CD14-positive monocyte (primary cell): ENCODE results near the gene GIPC3. TPM values are rescaled to one million over a fixed set of nuclear protein-coding genes. Genes with fewer than 3 reads are reported as not detected.
A peak's percentile ranks its signal among the peaks of the same experiment; 100 is the strongest.

Source experiments
- DNase-seq, 3 donors: peaks; one replicate each; pipeline ENCODE4 v3.0.0-alpha.2; 2011 to 2022
- H2AFZ ChIP-seq: 2 replicates; pipeline ENCODE4 v1.6.0; 2012; ENCODE audit warnings: mild to moderate bottlenecking, low read depth, low read length, inconsistent platforms; ENCODE audit not compliant: insufficient read depth, poor library complexity, severe bottlenecking
- H3K27ac ChIP-seq, 2 donors: 1 replicate in 1 of 2; 2 replicates in 1 of 2; pipeline ENCODE4 v1.5.1; 2012 to 2013; ENCODE audit warnings: low read length in 2 of 2, control low read depth in 1 of 2, inconsistent platforms in 1 of 2, low read depth in 1 of 2, mild to moderate bottlenecking in 1 of 2
- H3K27me3 ChIP-seq, 2 donors: one replicate each; pipeline versions ENCODE4 v1.6.0 to v1.6.1; 2011 to 2013; ENCODE audit warnings: low read length in 2 of 2; ENCODE audit not compliant: control insufficient read depth in 2 of 2, insufficient read depth in 2 of 2
- H3K36me3 ChIP-seq, 2 donors: replicated peaks in 1 of 2; 1 replicate in 1 of 2; 2 replicates in 1 of 2; pipeline versions ENCODE4 v1.5.1 to v1.6.1; 2012 to 2013; ENCODE audit warnings: low read length in 2 of 2, control low read depth in 1 of 2, inconsistent platforms in 1 of 2, mild to moderate bottlenecking in 1 of 2; ENCODE audit not compliant: insufficient read depth in 2 of 2, control insufficient read depth in 1 of 2
- H3K4me1 ChIP-seq, 2 donors: 1 replicate in 1 of 2; 2 replicates in 1 of 2; pipeline versions ENCODE4 v1.5.1 to v1.6.1; 2012 to 2013; ENCODE audit warnings: low read length in 2 of 2, control low read depth in 1 of 2, inconsistent platforms in 1 of 2, mild to moderate bottlenecking in 1 of 2, moderate library complexity in 1 of 2; ENCODE audit not compliant: insufficient read depth in 2 of 2, control insufficient read depth in 1 of 2
- H3K4me2 ChIP-seq: replicated peaks from 2 replicates; pipeline ENCODE3; 2012; ENCODE audit warnings: low read length, moderate library complexity, mild to moderate bottlenecking; ENCODE audit not compliant: poor library complexity, severe bottlenecking; ENCODE audit errors: extremely low read depth
- H3K4me3 ChIP-seq, 3 experiments: fragments of 200-600 bp in 1 of 3; sonication (generic) in 1 of 3; replicated peaks in 1 of 3; 1 replicate in 2 of 3; 2 replicates in 1 of 3; pipeline ENCODE4 v1.5.1; 2011 to 2013; ENCODE audit warnings: low read length in 3 of 3, mild to moderate bottlenecking in 3 of 3, control low read depth in 2 of 3, low read depth in 2 of 3, inconsistent platforms in 1 of 3, moderate library complexity in 1 of 3
- H3K79me2 ChIP-seq: 2 replicates; pipeline ENCODE4 v1.6.0; 2012; ENCODE audit warnings: mild to moderate bottlenecking, control low read depth, inconsistent platforms, low read length, moderate library complexity; ENCODE audit not compliant: insufficient read depth
- H3K9ac ChIP-seq: 2 replicates; pipeline ENCODE4 v1.6.0; 2017; ENCODE audit warnings: low read length, mild to moderate bottlenecking; ENCODE audit not compliant: insufficient read depth, poor library complexity, severe bottlenecking
- H3K9me3 ChIP-seq, 2 donors: replicated peaks in 1 of 2; 1 replicate in 1 of 2; 2 replicates in 1 of 2; pipeline versions ENCODE4 v1.5.1 to v1.6.1; 2012 to 2013; ENCODE audit warnings: low read length in 2 of 2, control low read depth in 1 of 2; ENCODE audit not compliant: control insufficient read depth in 1 of 2, insufficient read depth in 1 of 2
- H4K20me1 ChIP-seq: 2 replicates; pipeline ENCODE4 v1.6.0; 2012; ENCODE audit warnings: mild to moderate bottlenecking, low read length, control low read depth, moderate library complexity; ENCODE audit not compliant: insufficient read depth
- H3K27ac Mint-ChIP-seq, 7 donors: one replicate each; pipeline ENCODE4 v1.8.0; 2020; ENCODE audit warnings: mild to moderate bottlenecking in 7 of 7, mixed read lengths in 7 of 7, moderate library complexity in 6 of 7, inconsistent platforms in 2 of 7
- H3K27me3 Mint-ChIP-seq, 3 donors: one replicate each; pipeline ENCODE4 v1.8.0; 2021 to 2022; ENCODE audit warnings: low read depth in 3 of 3, mild to moderate bottlenecking in 3 of 3, mixed read lengths in 3 of 3, moderate library complexity in 3 of 3, inconsistent platforms in 1 of 3
- H3K36me3 Mint-ChIP-seq, 2 donors: one replicate each; pipeline ENCODE4 v1.8.0; 2020; ENCODE audit warnings: mixed read lengths in 2 of 2, inconsistent platforms in 1 of 2, mild to moderate bottlenecking in 1 of 2
- H3K4me1 Mint-ChIP-seq: one replicate; pipeline ENCODE4 v1.8.0; 2020; ENCODE audit warnings: mild to moderate bottlenecking, mixed read lengths
- H3K4me3 Mint-ChIP-seq, 2 donors: one replicate each; pipeline ENCODE4 v1.8.0; 2020; ENCODE audit warnings: mild to moderate bottlenecking in 2 of 2, mixed read lengths in 2 of 2, moderate library complexity in 1 of 2
- H3K9me3 Mint-ChIP-seq, 7 donors: one replicate each; pipeline ENCODE4 v1.8.0; 2020 to 2022; ENCODE audit warnings: mixed read lengths in 7 of 7, mild to moderate bottlenecking in 6 of 7, moderate library complexity in 6 of 7, inconsistent platforms in 2 of 7
- WGBS: methylation state at CpG from one replicate; pipeline ENCODE4 v1.1.5; 2013; ENCODE audit warnings: missing lambda C conversion rate; ENCODE audit not compliant: insufficient coverage; 5-methylcytosine and 5-hydroxymethylcytosine counted together
- intact Hi-C, 2 donors: fragments of 100-400 bp; cut with micrococcal nuclease; formaldehyde crosslinking; loops; one replicate each; pipeline versions ENCODE4 v1.15.0 to v1.15.1; 2023
- polyA plus RNA-seq, 3 donors: library from polyadenylated mRNA; depleted of rRNA in 1 of 3; unstranded in 2 of 3; stranded (reverse) in 1 of 3; fragments of 300-500 nt in 2 of 3; fragments of >200 nt in 1 of 3; fragmentation: Illumina TruSeq in 2 of 3; gene quantifications; 1 replicate in 2 of 3; 2 replicates in 1 of 3; pipeline ENCODE4 v1.2.3, GENCODE V29; 2012 to 2021
- TF ChIP-seq, protein P1 (sequence below): fragments of 200-600 bp; IDR thresholded peaks from one replicate; pipeline ENCODE4 v1.8.0; 2022; ENCODE audit warnings: antibody characterized with exemption, mild to moderate bottlenecking

The GIPC3 gene
- polyA plus RNA-seq, 3 donors: 0.03 TPM; not detected in 2

- Mint-ChIP-seq H3K27ac (peak overlapping the region in 2 of 7 donors; percentile 2 to 27), H3K36me3 (peaks cover 35 to 60% of the 10 kb centered on the region in 2 donors), H3K4me3 (no peak overlapping the region), H3K27me3 (no peaks in the 10 kb centered on the region), H3K4me1 (peaks cover 10% of the 10 kb centered on the region), H3K9me3 (peaks cover 0 to 5% (median 2%) of the 10 kb centered on the region in 7 donors)
- H3K4me1 ChIP-seq: peaks cover 0 to 5% of the 10 kb centered on the region in 2 donors
- no peak overlapping the region for H3K27ac ChIP-seq
- H3K4me2 ChIP-seq: no peak overlapping the region
- no peak overlapping the region for H3K9ac ChIP-seq
- TF ChIP-seq, protein P1, sequence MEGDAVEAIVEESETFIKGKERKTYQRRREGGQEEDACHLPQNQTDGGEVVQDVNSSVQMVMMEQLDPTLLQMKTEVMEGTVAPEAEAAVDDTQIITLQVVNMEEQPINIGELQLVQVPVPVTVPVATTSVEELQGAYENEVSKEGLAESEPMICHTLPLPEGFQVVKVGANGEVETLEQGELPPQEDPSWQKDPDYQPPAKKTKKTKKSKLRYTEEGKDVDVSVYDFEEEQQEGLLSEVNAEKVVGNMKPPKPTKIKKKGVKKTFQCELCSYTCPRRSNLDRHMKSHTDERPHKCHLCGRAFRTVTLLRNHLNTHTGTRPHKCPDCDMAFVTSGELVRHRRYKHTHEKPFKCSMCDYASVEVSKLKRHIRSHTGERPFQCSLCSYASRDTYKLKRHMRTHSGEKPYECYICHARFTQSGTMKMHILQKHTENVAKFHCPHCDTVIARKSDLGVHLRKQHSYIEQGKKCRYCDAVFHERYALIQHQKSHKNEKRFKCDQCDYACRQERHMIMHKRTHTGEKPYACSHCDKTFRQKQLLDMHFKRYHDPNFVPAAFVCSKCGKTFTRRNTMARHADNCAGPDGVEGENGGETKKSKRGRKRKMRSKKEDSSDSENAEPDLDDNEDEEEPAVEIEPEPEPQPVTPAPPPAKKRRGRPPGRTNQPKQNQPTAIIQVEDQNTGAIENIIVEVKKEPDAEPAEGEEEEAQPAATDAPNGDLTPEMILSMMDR: no peak
- H2AFZ ChIP-seq: no peak overlapping the region
- intact Hi-C loops: no loop called here
- H3K79me2 ChIP-seq: no peaks in the 10 kb centered on the region
- no peaks in the 10 kb centered on the region for H3K9me3 ChIP-seq
- no peak overlapping the region for H3K4me3 ChIP-seq
- DNase-seq: no peak
- WGBS: 100% methylated on average over 4 of the region's 10 CpGs
- H3K27me3 ChIP-seq: no peaks in the 10 kb centered on the region
- H3K36me3 ChIP-seq: peaks cover 47 to 67% of the 10 kb centered on the region in 2 donors
- peaks cover 47% of the 10 kb centered on the region for H4K20me1 ChIP-seq
These were observed 49.3 kb upstream of the GIPC3 start for GRCh38 chr19:3535981-3536380.

- WGBS: 87% methylated on average over 25 of the region's 27 CpGs
- H3K27ac ChIP-seq: no peak overlapping the region
- peak overlapping the region in 2 of 7 donors; percentile 2 to 25 for H3K27ac Mint-ChIP-seq
These were observed 48.7 kb upstream of the GIPC3 start for GRCh38 chr19:3536429-3537100.

More at GRCh38 chr19:3536429-3537100, 48.7 kb upstream of the GIPC3 start:
- intact Hi-C loops: no loop called here
- H3K4me2 ChIP-seq: no peak overlapping the region
- Mint-ChIP-seq H3K36me3 (peaks cover 35 to 60% of the 10 kb centered on the region in 2 donors), H3K27me3 (peaks cover 0 to 1% (median 0%) of the 10 kb centered on the region in 3 donors), H3K4me1 (peaks cover 10% of the 10 kb centered on the region), H3K9me3 (peaks cover 0 to 5% (median 2%) of the 10 kb centered on the region in 7 donors), H3K4me3 (no peak overlapping the region)
- H3K9me3 ChIP-seq: no peaks in the 10 kb centered on the region
- peaks cover 47% of the 10 kb centered on the region for H4K20me1 ChIP-seq
- no peak overlapping the region for H2AFZ ChIP-seq
- no peak overlapping the region for H3K4me3 ChIP-seq
- H3K9ac ChIP-seq: no peak overlapping the region
- DNase-seq: no peak
- H3K4me1 ChIP-seq: peaks cover 0 to 5% of the 10 kb centered on the region in 2 donors
- TF ChIP-seq, protein P1: no peak
- peaks cover 41 to 61% of the 10 kb centered on the region in 2 donors for H3K36me3 ChIP-seq
- no peaks in the 10 kb centered on the region for H3K27me3 ChIP-seq
- no peaks in the 10 kb centered on the region for H3K79me2 ChIP-seq
